GM23338 (cell line): ENCODE data around the gene GPSM1. TPM values are rescaled to one million over a fixed set of nuclear protein-coding genes. Genes with fewer than 3 reads are reported as not detected.

Experiments
- ATAC-seq: fragments of 200-7000 bp; cut with Tn5 transposase; 3 replicates; pipeline ENCODE4 v1.9.1; 2020
- DNase-seq: peaks from one replicate; pipeline ENCODE4 v3.0.0-alpha.2; 2015; ENCODE audit warnings: low spot score
- H2AFZ ChIP-seq: fragments of 200-600 bp; sonication (generic); 2 replicates; pipeline ENCODE4 v1.8.0; 2016; ENCODE audit warnings: antibody characterized with exemption, mild to moderate bottlenecking, moderate library complexity
- H3F3A ChIP-seq: fragments of 200-600 bp; sonication (generic); replicated peaks from 2 replicates; pipeline ENCODE4 v1.8.0; 2017; ENCODE audit warnings: antibody characterized with exemption, mixed run types, low read depth
- H3K27ac ChIP-seq: fragments of 200-600 bp; sonication (generic); 2 replicates; pipeline ENCODE4 v1.6.1; 2016; ENCODE audit warnings: low read depth
- H3K27me3 ChIP-seq: fragments of 200-600 bp; sonication (generic); 2 replicates; pipeline ENCODE4 v1.8.0; 2016; ENCODE audit warnings: mild to moderate bottlenecking, mixed run types, moderate library complexity; ENCODE audit not compliant: insufficient read depth
- H3K36me3 ChIP-seq: fragments of 200-600 bp; sonication (generic); 2 replicates; pipeline ENCODE4 v1.8.0; 2016; ENCODE audit warnings: mild to moderate bottlenecking; ENCODE audit not compliant: insufficient read depth
- H3K4me1 ChIP-seq: fragments of 200-600 bp; sonication (generic); 2 replicates; pipeline ENCODE4 v1.8.0; 2016; ENCODE audit warnings: mild to moderate bottlenecking, moderate library complexity; ENCODE audit not compliant: insufficient read depth
- H3K4me2 ChIP-seq: fragments of 200-600 bp; sonication (generic); 2 replicates; pipeline ENCODE4 v1.7.1; 2017; ENCODE audit warnings: mixed run types
- H3K4me3 ChIP-seq: fragments of 200-600 bp; sonication (generic); 2 replicates; pipeline ENCODE4 v1.6.1; 2016; ENCODE audit warnings: mixed run types
- H3K79me2 ChIP-seq: fragments of 200-600 bp; sonication (generic); replicated peaks from 2 replicates; pipeline ENCODE4 v1.8.0; 2017; ENCODE audit warnings: mild to moderate bottlenecking; ENCODE audit not compliant: insufficient read depth
- H3K9me2 ChIP-seq: fragments of 200-600 bp; sonication (generic); 2 replicates; pipeline ENCODE4 v1.8.0; 2017; ENCODE audit not compliant: insufficient read depth
- H4K20me1 ChIP-seq: fragments of 200-600 bp; sonication (generic); replicated peaks from 2 replicates; pipeline ENCODE4 v1.8.0; 2017; ENCODE audit warnings: mild to moderate bottlenecking; ENCODE audit not compliant: insufficient read depth
- H3K27ac Mint-ChIP-seq: 2 replicates; pipeline ENCODE4 v1.8.0; 2020; ENCODE audit warnings: inconsistent platforms, mild to moderate bottlenecking, moderate library complexity, mixed read lengths
- H3K27me3 Mint-ChIP-seq: 3 replicates; pipeline ENCODE4 v1.8.0; 2022; ENCODE audit warnings: low read depth, mild to moderate bottlenecking, moderate library complexity, mixed read lengths, inconsistent platforms; ENCODE audit not compliant: insufficient read depth, poor library complexity
- H3K36me3 Mint-ChIP-seq: 3 replicates; pipeline ENCODE4 v1.8.0; 2021; ENCODE audit warnings: low read depth, mild to moderate bottlenecking, inconsistent platforms, moderate library complexity, mixed read lengths
- H3K4me1 Mint-ChIP-seq: 3 replicates; pipeline ENCODE4 v1.8.0; 2020; ENCODE audit warnings: mild to moderate bottlenecking, inconsistent platforms, mixed read lengths
- H3K4me3 Mint-ChIP-seq: 3 replicates; pipeline ENCODE4 v1.8.0; 2021; ENCODE audit warnings: moderate library complexity, mild to moderate bottlenecking, inconsistent platforms, mixed read lengths
- H3K9me3 Mint-ChIP-seq: 3 replicates; pipeline ENCODE4 v1.8.0; 2020; ENCODE audit warnings: moderate library complexity, mild to moderate bottlenecking, inconsistent platforms, mixed read lengths
- CREB1 ChIP-seq: fragments of 250-450 bp; sonication (Bioruptor Pico); IDR thresholded peaks from 2 replicates; pipeline ENCODE4 v1.5.0; 2020; ENCODE audit warnings: low read depth, mild to moderate bottlenecking, moderate library complexity
- EZH2 ChIP-seq: fragments of 200-600 bp; sonication (generic); IDR thresholded peaks from one replicate; pipeline ENCODE4 v1.8.0; 2017; ENCODE audit warnings: antibody characterized with exemption, mild to moderate bottlenecking, low read depth; ENCODE audit not compliant: unreplicated experiment
- EZH2phosphoT487 ChIP-seq: fragments of 200-600 bp; sonication (generic); IDR thresholded peaks from one replicate; pipeline ENCODE4 v1.8.1; 2018; ENCODE audit warnings: antibody characterized with exemption; ENCODE audit not compliant: unreplicated experiment
- JUNB ChIP-seq: IDR thresholded peaks from one replicate; pipeline ENCODE4 v1.6.1; 2016; ENCODE audit warnings: antibody characterized with exemption; ENCODE audit not compliant: unreplicated experiment
- POLR2AphosphoS5 ChIP-seq: IDR thresholded peaks from 2 replicates; pipeline ENCODE4 v1.6.1; 2016; ENCODE audit warnings: antibody characterized with exemption, low read depth
- ZNF114 ChIP-seq: fragments of 250-450 bp; sonication (Bioruptor Pico); IDR thresholded peaks from 2 replicates; pipeline ENCODE4 v1.5.0; 2020; ENCODE audit warnings: mild to moderate bottlenecking, moderate library complexity
- polyA plus RNA-seq: library from polyadenylated mRNA; unstranded; fragments of >200 nt; fragmentation: Nextera tagmentation; extraction: Ambion mirVana; gene quantifications from 2 replicates; pipeline ENCODE4 v1.2.1, GENCODE V29; 2016
- total RNA-seq: library from RNA; depleted of rRNA; stranded (reverse); fragments of >200 nt; shearing (Covaris generic); gene quantifications from 2 replicates; pipeline ENCODE4 v1.2.3, GENCODE V29; 2014
- TF ChIP-seq, protein P1 (sequence below), 2 experiments: fragments of 200-600 bp in 1 of 2; sonication (generic) in 1 of 2; conservative IDR thresholded peaks; 2 replicates each; pipeline versions ENCODE4 v1.5.1 to v1.6.1; 2016 to 2017; ENCODE audit warnings: antibody characterized with exemption in 2 of 2, low read depth in 2 of 2, mild to moderate bottlenecking in 2 of 2, moderate library complexity in 1 of 2
- TF ChIP-seq, protein P2 (sequence below): IDR thresholded peaks from one replicate; pipeline ENCODE4 v1.6.1; 2018; ENCODE audit warnings: antibody characterized with exemption; ENCODE audit not compliant: unreplicated experiment

Gene GPSM1
- total and polyA plus RNA-seq, 2 experiments from 2014 or later: 4.8 to 23.2 TPM

DNA sequence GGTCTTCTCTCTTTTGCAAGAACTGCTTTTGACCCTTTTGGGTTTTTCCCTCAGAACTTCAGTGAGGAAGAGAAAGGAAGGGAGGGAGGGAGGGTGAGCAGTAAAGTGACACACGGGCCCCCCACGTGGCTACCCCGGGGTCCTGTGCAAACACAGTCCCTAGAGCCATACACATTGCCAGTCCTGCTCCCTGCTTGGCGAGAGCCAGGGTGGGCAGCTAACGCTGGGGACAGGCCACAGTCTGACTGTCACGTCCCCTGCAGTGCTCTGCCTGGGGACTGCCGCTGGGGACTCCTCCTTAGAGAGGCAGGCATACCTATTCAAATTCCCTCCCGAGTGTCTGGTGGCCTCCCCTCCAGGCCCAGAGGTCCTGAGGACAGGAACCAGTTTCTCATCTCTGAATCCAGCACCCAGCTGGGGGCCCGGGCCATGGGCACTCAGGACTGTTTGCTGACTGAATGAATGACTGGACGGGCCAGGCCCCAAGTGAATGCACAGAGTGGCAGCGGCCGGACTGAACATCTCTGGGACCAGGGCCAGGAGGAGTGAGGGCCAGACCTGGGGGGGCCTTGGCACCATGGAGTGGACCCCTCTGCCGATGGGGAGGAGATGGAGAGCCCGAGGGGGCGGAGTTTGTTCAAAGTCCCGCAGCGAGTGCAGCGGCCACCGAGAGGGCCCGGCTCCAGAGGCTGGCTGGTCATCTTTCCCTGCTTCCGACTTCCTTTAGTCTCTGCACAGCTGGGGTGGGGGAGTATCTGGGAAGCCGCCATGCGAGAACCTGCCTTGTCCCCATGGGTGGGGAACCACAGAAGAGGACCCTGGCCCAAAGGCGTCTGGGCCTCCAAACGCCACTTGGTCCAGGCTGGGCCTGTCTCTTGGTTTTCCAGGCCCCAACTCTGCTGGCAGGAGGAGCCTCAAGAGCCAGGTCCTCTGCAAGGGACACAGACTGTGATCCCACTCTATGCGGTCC, 29.3 kb upstream of the GPSM1 start:
- TF ChIP-seq, protein P1, sequence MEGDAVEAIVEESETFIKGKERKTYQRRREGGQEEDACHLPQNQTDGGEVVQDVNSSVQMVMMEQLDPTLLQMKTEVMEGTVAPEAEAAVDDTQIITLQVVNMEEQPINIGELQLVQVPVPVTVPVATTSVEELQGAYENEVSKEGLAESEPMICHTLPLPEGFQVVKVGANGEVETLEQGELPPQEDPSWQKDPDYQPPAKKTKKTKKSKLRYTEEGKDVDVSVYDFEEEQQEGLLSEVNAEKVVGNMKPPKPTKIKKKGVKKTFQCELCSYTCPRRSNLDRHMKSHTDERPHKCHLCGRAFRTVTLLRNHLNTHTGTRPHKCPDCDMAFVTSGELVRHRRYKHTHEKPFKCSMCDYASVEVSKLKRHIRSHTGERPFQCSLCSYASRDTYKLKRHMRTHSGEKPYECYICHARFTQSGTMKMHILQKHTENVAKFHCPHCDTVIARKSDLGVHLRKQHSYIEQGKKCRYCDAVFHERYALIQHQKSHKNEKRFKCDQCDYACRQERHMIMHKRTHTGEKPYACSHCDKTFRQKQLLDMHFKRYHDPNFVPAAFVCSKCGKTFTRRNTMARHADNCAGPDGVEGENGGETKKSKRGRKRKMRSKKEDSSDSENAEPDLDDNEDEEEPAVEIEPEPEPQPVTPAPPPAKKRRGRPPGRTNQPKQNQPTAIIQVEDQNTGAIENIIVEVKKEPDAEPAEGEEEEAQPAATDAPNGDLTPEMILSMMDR (conservative IDR thresholded peaks at IDR 0.05; ENCODE audit: low read depth in 2 of 2): no peak
- TF ChIP-seq EZH2phosphoT487: no peak
- TF ChIP-seq CREB1 (CRISPR knock-in tag): no peak
- TF ChIP-seq EZH2: no peak
- TF ChIP-seq POLR2AphosphoS5: no peak
- TF ChIP-seq, protein P2, sequence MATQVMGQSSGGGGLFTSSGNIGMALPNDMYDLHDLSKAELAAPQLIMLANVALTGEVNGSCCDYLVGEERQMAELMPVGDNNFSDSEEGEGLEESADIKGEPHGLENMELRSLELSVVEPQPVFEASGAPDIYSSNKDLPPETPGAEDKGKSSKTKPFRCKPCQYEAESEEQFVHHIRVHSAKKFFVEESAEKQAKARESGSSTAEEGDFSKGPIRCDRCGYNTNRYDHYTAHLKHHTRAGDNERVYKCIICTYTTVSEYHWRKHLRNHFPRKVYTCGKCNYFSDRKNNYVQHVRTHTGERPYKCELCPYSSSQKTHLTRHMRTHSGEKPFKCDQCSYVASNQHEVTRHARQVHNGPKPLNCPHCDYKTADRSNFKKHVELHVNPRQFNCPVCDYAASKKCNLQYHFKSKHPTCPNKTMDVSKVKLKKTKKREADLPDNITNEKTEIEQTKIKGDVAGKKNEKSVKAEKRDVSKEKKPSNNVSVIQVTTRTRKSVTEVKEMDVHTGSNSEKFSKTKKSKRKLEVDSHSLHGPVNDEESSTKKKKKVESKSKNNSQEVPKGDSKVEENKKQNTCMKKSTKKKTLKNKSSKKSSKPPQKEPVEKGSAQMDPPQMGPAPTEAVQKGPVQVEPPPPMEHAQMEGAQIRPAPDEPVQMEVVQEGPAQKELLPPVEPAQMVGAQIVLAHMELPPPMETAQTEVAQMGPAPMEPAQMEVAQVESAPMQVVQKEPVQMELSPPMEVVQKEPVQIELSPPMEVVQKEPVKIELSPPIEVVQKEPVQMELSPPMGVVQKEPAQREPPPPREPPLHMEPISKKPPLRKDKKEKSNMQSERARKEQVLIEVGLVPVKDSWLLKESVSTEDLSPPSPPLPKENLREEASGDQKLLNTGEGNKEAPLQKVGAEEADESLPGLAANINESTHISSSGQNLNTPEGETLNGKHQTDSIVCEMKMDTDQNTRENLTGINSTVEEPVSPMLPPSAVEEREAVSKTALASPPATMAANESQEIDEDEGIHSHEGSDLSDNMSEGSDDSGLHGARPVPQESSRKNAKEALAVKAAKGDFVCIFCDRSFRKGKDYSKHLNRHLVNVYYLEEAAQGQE: no peak
- TF ChIP-seq JUNB: no peak
- Histone ChIP-seq H3K79me2 (no peaks in the 10 kb centered on the region), H3K4me1 (no peaks in the 10 kb centered on the region), H3K27me3 (no peaks in the 10 kb centered on the region), H3F3A (peaks cover 9% of the 10 kb centered on the region; the same call in 1 of the 2 replicates), H3K36me3 (no peaks in the 10 kb centered on the region), H4K20me1 (no peaks in the 10 kb centered on the region), H3K4me3 (no peak overlapping the region), H3K27ac (no peak overlapping the region), H3K9me2 (no peaks in the 10 kb centered on the region), H3K4me2 (no peak overlapping the region), H2AFZ (no peak overlapping the region)
- 0 out of 3 replicates have a peak, but pooled peaks have one; percentile 28 for ATAC-seq
- H3K27me3 Mint-ChIP-seq: peaks cover 3% of the 10 kb centered on the region
- no peak for DNase-seq
- no peaks in the 10 kb centered on the region for H3K9me3 Mint-ChIP-seq
- H3K27ac Mint-ChIP-seq: peak overlapping the region; percentile 41; the same call in 1 of the 2 replicates
- H3K36me3 Mint-ChIP-seq: no peaks in the 10 kb centered on the region
- H3K4me3 Mint-ChIP-seq: no peak overlapping the region
- peaks cover 5% of the 10 kb centered on the region; the same call in 2 of the 3 replicates for H3K4me1 Mint-ChIP-seq

DNA sequence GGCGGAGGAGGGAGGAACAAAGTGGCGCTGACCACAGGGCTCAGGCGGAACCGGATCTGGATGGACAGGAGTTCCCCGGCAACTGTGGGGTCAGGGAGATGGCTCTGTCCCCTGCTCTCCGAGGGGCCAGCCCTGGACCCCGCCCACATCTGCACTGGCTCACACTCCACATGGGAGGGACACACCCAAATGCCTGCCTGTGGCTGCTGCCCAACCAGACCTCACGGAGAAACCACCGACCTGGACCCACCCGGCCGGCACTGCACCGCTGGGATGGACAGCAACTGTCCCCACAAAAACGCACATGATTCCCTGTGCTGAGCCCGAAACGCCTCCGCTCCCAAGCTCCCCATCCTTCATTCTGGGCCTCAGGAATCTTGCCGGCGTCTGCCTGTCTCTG, 28.2 kb upstream of the GPSM1 start:
- Histone ChIP-seq H3K4me1 (no peaks in the 10 kb centered on the region), H3K4me3 (no peak overlapping the region)
- TF ChIP-seq, protein P1 (conservative IDR thresholded peaks at IDR 0.05; ENCODE audit: low read depth in 2 of 2): no peak
- no peak for TF ChIP-seq ZNF114 (CRISPR knock-in tag)
- TF ChIP-seq CREB1 (CRISPR knock-in tag): no peak

More for the DNA sequence above, 28.2 kb upstream of the GPSM1 start:
- H3K27ac Mint-ChIP-seq: no peak overlapping the region
- no peak for DNase-seq
- H3K4me3 Mint-ChIP-seq: no peak overlapping the region
- H3K9me3 Mint-ChIP-seq: no peaks in the 10 kb centered on the region
- no peaks in the 10 kb centered on the region for H3K36me3 Mint-ChIP-seq
- no peak overlapping the region for H2AFZ ChIP-seq
- peaks cover 3% of the 10 kb centered on the region for H3K27me3 Mint-ChIP-seq
- H3K79me2 ChIP-seq: no peaks in the 10 kb centered on the region
- no peak overlapping the region for H3K4me2 ChIP-seq
- H3K27ac ChIP-seq: no peak overlapping the region
- no peak for ATAC-seq
- peaks cover 5% of the 10 kb centered on the region; the same call in 2 of the 3 replicates for H3K4me1 Mint-ChIP-seq
- no peaks in the 10 kb centered on the region for H3F3A ChIP-seq
- H4K20me1 ChIP-seq: no peaks in the 10 kb centered on the region
- H3K9me2 ChIP-seq: no peaks in the 10 kb centered on the region
- no peaks in the 10 kb centered on the region for H3K27me3 ChIP-seq
- H3K36me3 ChIP-seq: no peaks in the 10 kb centered on the region
